Stimulated activated CD8-positive, alpha-beta memory T cell treated with anti-CD3 and anti-CD28 coated beads, Interleukin-4, amount 100 ng/mL, for 1 hour (primary cell): ENCODE data around the gene KRTAP20-3.

ENCODE experiments used
- DNase-seq, 2 donors: peaks; one replicate each; pipeline ENCODE4 v3.0.0-alpha.2; 2020; ENCODE audit warnings: low read depth in 2 of 2, low spot score in 1 of 2

The KRTAP20-3 gene

DNA sequence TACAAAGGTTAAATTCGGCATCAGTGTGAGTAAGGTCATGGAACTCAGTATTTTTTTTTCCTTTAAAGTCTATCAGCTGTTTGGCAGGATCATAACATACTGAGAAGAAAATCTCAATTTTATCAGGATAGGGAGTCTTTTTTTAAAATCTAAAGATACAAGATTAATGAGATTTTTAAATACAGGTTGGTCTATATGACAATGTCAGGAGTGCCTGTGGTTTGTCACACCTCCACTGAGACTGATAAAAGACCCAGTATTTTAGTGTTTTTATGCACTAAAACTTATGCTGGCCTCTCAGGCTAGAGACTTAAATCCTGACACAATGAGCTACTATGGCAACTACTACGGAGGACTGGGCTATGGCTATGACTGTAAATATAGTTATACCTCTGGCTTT is at the start of gene KRTAP20-3:
TSS of gene KRTAP20-3 (plus strand) at position 301 of the 400 bp plus-strand sequence.
- no peak for DNase-seq

GRCh38 chr21:30598802-30599201 is 43.9 kb upstream of the KRTAP20-3 start, which contains the start of gene KRTAP6-2:
KRTAP6-2 (minus strand) TSS chr21:30598902; CDS start chr21:30598874, 28 bp downstream.
- no peak for DNase-seq

- DNase-seq: no peak
These were observed 41.9 kb upstream of the KRTAP20-3 start, which contains the start of gene KRTAP22-1 for GRCh38 chr21:30600787-30601186. KRTAP22-1 (plus strand) TSS chr21:30601087.

- no peak for DNase-seq
These were observed 36.7 kb upstream of the KRTAP20-3 start for GRCh38 chr21:30605968-30606367.

- DNase-seq: no peak
These were observed 30.5 kb upstream of the KRTAP20-3 start for GRCh38 chr21:30612132-30612531.

DNA sequence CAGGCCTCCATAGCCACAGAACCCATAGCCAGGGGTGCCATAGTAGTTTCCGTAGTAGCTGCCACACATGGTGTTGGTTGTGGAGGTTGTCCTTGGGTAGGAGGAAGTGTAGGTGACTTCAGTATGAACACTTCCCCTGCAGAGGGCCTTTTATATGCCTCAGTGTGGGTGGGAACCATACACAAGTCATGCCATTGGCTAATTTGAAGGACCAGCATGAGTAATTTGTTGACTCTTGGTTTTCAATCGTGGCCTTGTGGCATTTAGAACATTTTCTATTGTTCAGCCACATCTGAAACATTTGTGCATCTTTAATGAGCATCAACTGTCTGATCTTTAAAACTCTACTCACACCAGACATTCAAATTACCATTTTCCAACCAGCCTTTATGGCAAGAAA is 28.8 kb upstream of the KRTAP20-3 start, which contains the start of gene KRTAP6-1:
TSS of gene KRTAP6-1 (minus strand) at position 95 of the 400 bp plus-strand sequence. CDS start at position 69, 26 bp downstream.
- DNase-seq: no peak

GRCh38 chr21:30615199-30615598 is 27.5 kb upstream of the KRTAP20-3 start:
- no peak for DNase-seq

GRCh38 chr21:30616125-30616524 is 26.5 kb upstream of the KRTAP20-3 start, which contains the start of gene KRTAP20-1:
KRTAP20-1 (plus strand) TSS chr21:30616425; CDS start chr21:30616455, 30 bp downstream.
- DNase-seq: no peak

- no peak for DNase-seq
These were observed 22.6 kb upstream of the KRTAP20-3 start for GRCh38 chr21:30620080-30620479.

GRCh38 chr21:30620522-30620921 is 22.1 kb upstream of the KRTAP20-3 start, which contains the start of gene KRTAP20-4:
KRTAP20-4 (plus strand) TSS chr21:30620627.
- DNase-seq: no peak

- no peak for DNase-seq
These were observed 19.3 kb upstream of the KRTAP20-3 start for GRCh38 chr21:30623362-30623761.

DNA sequence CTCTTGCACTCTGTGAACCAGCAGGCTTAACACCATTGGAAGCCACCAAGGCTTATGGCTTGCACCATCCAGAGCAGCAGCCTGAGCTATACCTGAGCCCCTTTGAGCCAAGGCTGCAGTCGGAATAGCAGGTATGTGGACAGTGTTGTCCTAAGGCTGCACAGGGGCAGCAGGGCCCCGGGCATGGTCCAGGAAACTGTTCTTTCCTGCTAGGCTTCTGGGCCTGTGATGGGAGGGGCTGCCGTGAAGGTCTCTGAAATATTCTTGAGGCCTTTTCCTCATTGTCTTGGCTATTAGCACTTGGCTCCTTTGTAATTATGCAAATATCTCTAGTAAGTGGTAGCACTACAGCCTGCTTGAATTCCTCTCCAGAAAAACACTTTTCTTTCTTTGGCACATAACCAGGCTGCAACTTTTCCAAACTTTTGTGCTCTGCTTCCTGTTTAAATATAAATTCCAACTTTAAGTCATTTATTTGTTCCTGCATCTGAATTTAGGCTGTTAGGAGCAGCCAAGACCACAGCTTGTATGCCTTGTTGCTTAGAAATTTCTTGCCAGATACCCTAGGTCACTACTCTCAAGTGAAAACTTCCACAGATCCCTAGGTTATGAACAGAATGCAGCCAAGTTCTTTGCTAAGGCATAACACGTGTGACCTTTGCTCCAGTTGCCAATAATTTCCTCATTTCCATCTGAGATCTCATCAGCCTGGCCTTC is 17.1 kb upstream of the KRTAP20-3 start:
- no peak for DNase-seq

DNA sequence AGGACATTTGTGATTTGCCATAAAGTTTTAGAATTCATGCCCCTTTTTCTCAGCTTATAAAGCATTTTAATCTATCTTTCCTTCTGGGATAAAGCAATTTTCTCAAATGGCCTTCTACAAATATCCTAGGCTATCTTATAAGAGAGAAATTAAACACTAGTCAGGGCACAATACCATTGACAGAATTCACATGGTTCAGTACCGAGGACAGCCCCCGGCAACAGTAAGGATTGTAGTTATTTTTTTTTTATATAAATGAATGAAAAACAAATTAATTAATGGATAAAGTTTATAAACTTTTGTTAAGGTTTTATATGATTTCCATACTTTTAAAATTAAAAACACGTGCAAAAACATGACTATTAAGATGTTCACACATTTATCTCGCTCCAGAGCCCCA is 14.6 kb upstream of the KRTAP20-3 start:
- no peak for DNase-seq

GRCh38 chr21:30629200-30629599 is 13.5 kb upstream of the KRTAP20-3 start:
- DNase-seq: no peak

GRCh38 chr21:30634906-30635305 is 7.8 kb upstream of the KRTAP20-3 start, which contains the start of gene KRTAP20-2:
KRTAP20-2 (plus strand) TSS chr21:30635206; CDS start chr21:30635264, 58 bp downstream.
- no peak for DNase-seq

GRCh38 chr21:30638686-30639085 is 4.0 kb upstream of the KRTAP20-3 start:
- no peak for DNase-seq

GRCh38 chr21:30646904-30647414 is 4.3 kb downstream of the KRTAP20-3 start:
- DNase-seq: no peak

DNA sequence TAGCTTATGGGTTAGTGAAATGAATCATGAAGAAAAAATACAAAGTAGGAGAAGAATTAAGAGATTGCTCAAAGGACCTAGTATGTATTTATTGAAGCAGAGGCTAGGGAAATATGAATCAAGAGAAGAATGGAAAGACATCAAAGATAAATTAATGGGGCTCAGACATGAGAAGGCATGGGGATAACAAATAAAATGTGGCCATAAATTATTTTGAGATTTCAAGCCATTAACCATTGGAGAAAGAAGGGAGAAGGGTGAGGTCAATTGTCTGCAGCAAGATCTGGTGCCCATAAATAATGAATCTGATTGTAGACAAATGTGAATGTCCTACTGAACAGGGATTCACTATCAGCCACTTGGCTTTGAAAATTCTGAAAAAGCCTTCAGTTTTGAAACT is 10.2 kb downstream of the KRTAP20-3 start:
- DNase-seq: no peak

- DNase-seq: no peak
These were observed 26.1 kb downstream of the KRTAP20-3 start for GRCh38 chr21:30668776-30669175.

GRCh38 chr21:30672985-30673650 is 30.5 kb downstream of the KRTAP20-3 start:
- no peak for DNase-seq

- no peak for DNase-seq
These were observed 31.6 kb downstream of the KRTAP20-3 start for GRCh38 chr21:30674312-30674711.

- no peak for DNase-seq
These were observed 34.1 kb downstream of the KRTAP20-3 start for GRCh38 chr21:30676737-30677136.
